GM19452 (cell line): Measurements from ENCODE around the gene ASB3.
"Not testable (repeated sequence)": the region's sequence is repeated elsewhere in the genome, so short reads cannot be mapped to it uniquely, and the experiment has no call there.

Experiments
- ATAC-seq: cut with Tn5 transposase; IDR thresholded peaks from one replicate; pipeline ENCODE4 v1.9.1; 2021; ENCODE audit not compliant: unreplicated experiment

The ASB3 gene, protein sequence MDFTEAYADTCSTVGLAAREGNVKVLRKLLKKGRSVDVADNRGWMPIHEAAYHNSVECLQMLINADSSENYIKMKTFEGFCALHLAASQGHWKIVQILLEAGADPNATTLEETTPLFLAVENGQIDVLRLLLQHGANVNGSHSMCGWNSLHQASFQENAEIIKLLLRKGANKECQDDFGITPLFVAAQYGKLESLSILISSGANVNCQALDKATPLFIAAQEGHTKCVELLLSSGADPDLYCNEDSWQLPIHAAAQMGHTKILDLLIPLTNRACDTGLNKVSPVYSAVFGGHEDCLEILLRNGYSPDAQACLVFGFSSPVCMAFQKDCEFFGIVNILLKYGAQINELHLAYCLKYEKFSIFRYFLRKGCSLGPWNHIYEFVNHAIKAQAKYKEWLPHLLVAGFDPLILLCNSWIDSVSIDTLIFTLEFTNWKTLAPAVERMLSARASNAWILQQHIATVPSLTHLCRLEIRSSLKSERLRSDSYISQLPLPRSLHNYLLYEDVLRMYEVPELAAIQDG

DNA sequence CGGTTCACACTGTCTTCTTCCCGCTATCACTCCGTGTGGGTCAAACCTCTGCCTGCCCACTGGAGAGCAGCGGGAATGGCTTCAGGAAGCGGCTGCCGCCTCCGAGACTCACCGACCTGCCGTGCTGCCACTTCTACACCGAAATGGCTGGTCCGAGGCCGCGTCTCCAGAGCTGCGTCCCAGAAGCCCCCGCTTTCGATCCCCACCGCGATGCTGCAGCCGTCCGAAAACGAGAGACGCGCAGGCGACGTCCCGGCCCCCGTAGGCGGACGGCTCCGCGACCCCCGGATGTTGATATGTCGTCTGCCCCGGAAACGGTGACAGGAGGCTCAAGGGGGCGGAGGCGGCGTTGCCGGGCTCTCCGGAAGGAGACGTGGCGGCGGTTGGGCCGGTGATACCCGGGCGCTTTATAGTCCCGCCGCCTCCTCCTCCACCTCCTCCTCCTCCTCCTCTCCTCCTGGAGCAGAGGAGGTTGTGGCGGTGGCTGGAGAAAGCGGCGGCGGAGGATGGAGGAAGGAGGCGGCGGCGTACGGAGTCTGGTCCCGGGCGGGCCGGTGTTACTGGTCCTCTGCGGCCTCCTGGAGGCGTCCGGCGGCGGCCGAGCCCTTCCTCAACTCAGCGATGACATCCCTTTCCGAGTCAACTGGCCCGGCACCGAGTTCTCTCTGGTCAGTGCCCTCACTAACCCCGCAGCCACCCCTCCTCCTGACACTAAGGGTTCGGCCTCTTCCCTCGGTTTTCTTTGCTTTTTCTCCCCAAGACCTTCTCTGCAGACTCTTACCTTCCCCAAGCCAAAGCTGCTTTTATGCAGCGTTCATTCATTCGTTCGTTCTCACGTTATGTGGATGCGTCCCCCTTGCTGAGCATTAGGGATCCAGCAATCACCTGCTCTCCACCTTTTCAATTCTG is at the start of gene ASB3, which contains the start of gene ERLEC1:
TSS of gene ASB3 (minus strand) at position 249 of the 909 bp plus-strand sequence. CDS start 21,381 bp downstream, outside the sequence.
TSS of gene ERLEC1 (plus strand) at position 340 of the 909 bp plus-strand sequence. CDS start at position 507, 167 bp downstream.
- ATAC-seq = peak; percentile 95

DNA sequence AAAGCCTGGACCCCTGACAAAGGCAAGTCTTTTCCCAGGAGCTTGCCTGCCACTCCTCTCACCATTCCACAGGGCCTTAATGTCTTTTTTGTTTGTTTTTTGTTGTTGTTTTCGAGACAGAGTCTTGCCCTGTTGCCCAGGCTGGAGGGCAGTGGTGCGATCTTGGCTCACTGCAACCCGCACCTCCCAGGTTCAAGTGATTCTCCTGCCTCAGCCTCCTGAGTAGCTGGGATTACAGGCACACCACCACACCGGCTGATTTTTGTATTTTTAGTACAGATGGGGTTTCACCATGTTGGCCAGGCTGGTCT is 43.2 kb upstream of the ASB3 start:
- ATAC-seq = not testable (repeated sequence)

- ATAC-seq = no peak
These were observed 42.7 kb upstream of the ASB3 start for GRCh38 chr2:53829273-53829979.

DNA sequence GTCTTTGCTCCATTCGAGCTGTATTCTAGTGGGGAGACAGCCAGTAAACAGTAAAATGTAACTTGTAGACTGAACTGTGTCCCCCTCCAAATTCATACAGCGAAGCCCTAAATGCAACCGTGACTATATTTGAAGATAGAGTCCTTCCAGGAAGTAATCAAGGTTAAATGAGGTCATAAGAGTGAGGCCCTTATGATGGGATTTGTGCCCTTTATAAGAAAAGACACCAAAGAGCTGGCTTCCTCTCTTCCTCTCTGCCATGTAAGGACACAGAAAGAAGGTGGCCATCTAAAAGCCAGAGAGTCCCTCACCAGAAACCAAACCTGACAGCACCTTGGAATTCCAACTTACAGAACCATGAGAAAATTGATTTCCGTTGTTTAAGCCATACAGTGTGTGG is 41.6 kb upstream of the ASB3 start:
- ATAC-seq = no peak

DNA sequence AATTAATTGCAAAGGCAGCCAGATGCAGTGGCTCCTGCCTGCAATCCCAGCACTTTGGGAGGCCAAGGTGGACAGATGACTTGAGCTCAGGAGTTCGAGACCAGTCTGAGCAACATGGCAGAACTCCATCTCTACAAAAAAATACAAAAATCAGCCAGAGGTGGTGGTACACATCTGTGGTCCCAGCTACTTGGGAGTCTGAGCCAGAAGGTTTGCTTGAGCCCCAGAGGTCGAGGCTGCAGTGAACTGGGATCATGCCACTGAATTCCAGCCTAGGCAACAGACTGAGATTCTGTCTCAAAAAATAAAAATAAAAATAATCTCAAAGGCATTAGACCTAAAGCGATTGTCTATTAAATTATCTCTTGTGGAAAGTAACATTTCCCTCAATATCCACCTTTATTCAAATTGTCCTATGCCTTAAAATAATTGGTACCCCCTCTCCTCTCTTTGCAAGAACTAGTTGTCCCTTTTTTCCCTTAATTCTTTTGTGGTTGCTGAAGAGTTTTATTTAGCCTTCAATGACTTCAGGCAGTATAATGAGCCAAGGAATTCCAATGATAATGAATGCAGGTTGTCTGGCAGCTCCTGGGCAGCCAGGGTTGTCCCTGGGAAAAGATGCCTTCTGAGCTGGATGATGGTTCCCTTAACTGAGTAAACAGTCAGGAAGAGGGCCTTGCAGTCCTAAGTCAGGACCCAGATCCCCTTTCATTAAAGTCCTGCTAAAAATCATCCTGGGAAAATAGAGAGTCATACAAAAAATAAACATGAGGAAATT is 40.8 kb upstream of the ASB3 start:
- no peak for ATAC-seq

DNA sequence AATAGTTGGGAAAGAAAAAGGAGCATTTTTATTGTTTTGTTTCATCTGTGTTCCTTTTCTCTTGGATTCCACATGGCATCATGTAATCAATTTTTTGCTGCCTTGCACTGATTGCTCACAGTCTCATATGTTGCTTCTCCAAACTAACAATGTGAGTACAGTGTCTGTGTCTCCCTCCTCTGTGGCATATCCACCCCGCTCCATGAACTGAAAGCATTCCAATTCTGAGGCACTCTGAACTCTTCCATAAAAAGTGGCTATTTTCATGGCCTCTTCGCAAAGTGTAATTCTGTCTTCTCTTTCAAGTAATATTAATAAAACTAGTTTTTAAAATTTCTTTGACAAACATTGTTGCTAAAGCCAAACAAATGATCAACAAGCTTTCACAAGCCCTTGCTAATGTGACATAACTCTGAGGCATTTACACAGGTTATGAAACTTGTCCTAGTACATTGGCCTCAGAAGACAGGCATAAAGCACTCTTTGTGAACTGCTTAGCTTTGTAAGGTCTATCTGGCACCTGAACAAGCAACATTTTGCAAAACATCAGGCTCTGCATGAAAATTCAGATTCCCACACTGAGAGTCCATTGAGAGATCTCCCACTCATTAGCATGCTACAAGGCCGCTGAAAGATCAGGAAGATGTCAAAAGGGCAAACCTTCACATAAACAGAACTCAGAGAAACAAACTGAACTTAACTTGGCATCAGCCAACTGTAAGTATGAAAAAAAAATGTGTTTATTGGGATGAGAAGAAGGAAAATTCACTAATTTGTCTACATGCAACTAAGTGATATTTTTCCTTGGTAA is 40.0 kb upstream of the ASB3 start:
- no peak for ATAC-seq

- ATAC-seq = no peak
These were observed 39.3 kb upstream of the ASB3 start for GRCh38 chr2:53826030-53826410.

GRCh38 chr2:53823639-53824038 is 36.9 kb upstream of the ASB3 start:
- ATAC-seq = not testable (repeated sequence)

GRCh38 chr2:53821810-53822209 is 35.1 kb upstream of the ASB3 start:
- ATAC-seq = no peak

DNA sequence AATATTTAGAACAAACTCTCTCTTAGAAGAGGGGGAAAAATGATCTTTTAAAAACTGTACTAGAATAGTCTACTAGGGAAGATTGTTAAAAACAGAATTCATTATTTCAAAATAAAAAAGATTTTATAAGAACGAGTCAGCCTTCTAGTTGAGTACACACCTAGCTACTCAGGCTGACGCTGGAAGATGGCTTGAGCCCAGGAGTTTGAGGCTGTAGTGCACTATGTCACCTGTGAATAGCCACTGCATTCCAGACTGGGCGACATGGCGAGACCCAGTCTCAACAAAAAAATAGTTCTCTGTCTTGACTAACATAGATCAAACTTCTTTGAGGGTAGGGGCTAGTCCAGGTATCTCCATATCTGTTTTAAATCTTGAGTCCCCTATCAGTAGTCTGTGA is 34.0 kb upstream of the ASB3 start:
- ATAC-seq = no peak

GRCh38 chr2:53820048-53820447 is 33.3 kb upstream of the ASB3 start:
- ATAC-seq = no peak

DNA sequence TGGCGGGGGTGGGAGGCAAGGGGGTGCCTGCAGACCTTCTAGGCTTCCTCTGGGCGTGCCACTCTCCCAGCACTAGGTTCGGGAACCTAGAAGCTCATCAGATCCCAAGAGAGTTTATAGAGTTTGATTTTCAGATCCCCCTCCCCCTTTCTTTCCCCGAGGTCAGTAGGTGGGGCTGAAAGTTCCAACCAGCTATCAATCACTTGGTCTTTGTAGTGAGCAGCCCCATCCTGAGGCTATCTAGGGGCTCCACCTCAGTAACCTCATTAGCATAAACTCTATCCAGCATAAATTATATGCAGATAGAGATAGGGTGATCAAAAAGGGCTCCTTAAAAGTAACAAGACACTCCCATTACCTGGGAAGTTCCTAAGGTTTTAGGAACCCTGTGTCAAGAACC is 32.9 kb upstream of the ASB3 start:
- ATAC-seq = no peak

DNA sequence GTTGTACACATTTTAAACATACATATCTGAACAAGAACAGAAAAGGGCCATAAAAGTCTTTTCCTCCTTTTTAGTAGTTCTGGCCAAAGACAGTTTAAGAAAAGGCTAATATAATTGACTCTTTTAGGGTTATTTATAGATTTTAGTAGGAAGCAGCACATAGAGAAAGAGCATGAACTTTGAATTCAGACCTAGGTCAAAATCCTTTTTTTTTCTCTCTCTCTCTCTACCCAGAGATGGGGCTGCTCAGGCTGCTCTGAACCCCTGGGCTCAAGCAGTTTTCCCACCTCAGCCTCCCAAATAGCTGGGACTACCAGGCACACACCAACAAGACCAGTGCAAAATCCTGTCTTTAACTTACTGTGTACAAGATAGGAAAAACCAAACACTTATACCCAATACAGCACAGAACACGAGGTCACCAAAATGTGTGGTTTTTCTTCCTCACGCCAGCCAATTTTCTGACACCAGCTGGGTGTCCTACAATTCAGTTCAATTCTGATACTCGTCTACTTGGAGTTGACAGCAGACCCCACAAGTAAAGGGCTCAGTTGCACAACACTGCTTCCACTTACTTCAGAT is 32.2 kb upstream of the ASB3 start:
- ATAC-seq = no peak

DNA sequence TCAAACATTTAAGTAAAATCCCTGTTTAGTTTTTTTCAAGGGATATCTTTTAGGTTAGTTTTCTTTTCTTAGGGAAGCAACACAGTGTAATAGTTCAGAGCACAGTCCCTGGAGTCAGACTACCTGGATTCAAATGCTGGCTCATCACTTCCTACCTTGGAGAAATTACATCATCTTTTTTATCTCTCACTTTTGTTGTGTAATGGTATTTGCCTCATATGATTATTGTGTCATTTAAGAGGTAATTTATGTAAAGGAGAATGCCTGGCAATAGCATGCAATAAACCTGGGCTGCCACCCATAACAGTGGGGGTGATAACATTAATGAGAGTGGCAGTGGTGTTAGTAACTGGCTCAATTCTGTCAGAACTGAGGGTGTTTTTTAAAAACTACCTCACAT is 26.4 kb upstream of the ASB3 start:
- ATAC-seq = no peak

GRCh38 chr2:53811601-53812000 is 24.8 kb upstream of the ASB3 start:
- no peak for ATAC-seq

GRCh38 chr2:53802617-53803151 is 15.9 kb upstream of the ASB3 start:
- no peak for ATAC-seq

GRCh38 chr2:53801547-53801946 is 14.8 kb upstream of the ASB3 start:
- no peak for ATAC-seq

DNA sequence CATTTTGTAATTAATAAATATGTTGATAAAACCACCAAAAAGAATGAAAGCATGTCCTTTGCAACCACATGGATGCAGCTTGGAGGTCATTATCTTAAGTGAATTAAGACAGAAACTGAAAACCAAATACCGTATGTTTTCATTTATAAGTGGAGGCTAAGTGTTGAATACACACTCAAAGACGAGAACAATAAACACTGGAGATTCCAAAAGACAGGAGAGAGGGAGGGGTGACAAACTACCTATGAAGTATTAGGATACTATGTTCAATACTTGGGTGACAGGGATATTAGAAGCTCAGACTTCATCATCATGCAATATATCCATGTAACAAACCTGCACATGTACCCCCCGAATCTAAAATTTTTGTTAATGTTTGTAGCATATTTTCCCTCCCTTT is 7.1 kb upstream of the ASB3 start:
- ATAC-seq = no peak

GRCh38 chr2:53793261-53793660 is 6.5 kb upstream of the ASB3 start:
- ATAC-seq = no peak
